ENCODE results near the gene THRA. TPM values are rescaled to one million over a fixed set of nuclear protein-coding genes. Genes with fewer than 3 reads are reported as not detected.

Gene THRA, protein sequence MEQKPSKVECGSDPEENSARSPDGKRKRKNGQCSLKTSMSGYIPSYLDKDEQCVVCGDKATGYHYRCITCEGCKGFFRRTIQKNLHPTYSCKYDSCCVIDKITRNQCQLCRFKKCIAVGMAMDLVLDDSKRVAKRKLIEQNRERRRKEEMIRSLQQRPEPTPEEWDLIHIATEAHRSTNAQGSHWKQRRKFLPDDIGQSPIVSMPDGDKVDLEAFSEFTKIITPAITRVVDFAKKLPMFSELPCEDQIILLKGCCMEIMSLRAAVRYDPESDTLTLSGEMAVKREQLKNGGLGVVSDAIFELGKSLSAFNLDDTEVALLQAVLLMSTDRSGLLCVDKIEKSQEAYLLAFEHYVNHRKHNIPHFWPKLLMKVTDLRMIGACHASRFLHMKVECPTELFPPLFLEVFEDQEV
- total RNA-seq (2014; rRNA removed; shearing (Covaris generic)): 12.6 and 14.8 TPM in 2 replicates
- 8.7 and 9.2 TPM in 2 replicates for polyA plus RNA-seq (2015; cell fraction: cytosol; rRNA removed)
- polyA plus RNA-seq (2015; cell fraction: nucleus; rRNA removed): 7.0 and 8.7 TPM in 2 replicates

DNA sequence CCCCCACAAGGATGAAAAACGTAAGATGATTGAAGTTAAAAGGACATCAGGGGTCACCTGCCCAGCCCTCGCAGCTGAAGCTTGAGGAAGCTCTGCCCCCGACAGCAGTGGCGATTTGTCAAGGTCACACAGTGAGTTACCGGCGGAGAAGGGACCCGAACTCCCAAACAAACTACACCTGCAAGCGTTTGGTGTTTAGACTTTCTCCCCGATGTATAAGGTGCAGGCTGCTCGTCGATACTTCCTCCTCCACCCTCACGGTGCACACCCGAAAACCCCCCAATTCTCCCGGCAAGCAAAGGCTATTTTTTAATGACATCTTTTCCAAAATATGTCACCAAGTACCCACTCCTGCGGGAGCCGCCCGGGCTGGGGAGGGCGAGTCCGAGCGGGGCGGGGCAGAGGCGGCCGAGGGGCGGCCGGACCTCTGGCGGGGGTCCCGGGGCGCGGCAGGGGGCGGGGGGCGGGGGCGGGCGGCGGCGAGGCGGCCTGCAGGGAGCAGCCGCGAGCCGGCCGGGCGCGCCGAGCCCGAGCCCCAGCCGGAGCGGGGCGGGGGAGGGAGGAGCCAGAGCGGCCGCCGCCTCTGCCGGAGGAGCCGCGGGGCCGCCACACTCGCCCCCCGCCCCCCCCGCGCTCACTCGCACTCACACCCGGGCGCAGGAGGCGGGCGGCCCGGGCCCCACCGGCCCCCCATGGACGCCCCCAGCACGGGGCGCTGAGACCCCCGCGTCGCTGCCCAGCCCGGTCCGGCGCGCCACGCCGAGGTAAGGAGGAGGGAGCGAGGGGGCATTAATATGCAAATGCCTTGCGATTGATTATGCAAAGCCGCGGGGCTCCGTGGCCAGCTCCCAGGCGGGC, at the start of gene THRA:
TSS of gene THRA (plus strand) at position 637 of the 858 bp plus-strand sequence. CDS start 11,524 bp downstream, outside the sequence.
- no peak for DNase-seq (ENCODE audit: low read depth)

DNA sequence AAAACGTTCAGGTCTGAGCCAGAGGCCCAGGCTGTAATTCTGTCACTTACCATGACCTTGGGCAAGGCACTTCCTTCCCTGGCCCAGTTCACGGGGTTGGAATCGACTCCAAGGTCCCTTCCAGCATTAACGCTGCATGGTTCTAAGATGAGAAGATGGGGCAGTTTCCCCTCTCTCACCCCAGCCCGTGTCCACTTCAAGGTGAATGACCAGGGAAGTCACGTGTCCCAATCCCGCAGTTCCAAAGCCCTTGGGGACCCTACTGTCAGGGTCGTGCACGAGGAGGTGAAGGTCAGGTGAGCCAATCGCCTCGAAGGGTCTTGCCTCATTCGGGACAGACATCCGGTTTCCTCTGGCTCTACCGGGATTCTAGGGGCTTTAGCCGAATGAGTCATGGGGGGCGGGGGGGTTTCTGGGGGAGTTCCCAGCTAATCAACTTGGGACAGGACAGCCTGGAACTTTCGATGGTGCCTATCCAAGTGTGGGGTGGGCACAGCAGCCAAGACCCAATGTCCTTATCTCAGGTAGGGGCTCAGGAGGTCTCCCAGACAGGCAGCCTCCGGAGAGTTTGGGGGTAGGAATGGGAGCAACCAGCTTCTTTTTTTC, 48.3 kb upstream of the THRA start:
- no peak for DNase-seq (ENCODE audit: low read depth)

DNA sequence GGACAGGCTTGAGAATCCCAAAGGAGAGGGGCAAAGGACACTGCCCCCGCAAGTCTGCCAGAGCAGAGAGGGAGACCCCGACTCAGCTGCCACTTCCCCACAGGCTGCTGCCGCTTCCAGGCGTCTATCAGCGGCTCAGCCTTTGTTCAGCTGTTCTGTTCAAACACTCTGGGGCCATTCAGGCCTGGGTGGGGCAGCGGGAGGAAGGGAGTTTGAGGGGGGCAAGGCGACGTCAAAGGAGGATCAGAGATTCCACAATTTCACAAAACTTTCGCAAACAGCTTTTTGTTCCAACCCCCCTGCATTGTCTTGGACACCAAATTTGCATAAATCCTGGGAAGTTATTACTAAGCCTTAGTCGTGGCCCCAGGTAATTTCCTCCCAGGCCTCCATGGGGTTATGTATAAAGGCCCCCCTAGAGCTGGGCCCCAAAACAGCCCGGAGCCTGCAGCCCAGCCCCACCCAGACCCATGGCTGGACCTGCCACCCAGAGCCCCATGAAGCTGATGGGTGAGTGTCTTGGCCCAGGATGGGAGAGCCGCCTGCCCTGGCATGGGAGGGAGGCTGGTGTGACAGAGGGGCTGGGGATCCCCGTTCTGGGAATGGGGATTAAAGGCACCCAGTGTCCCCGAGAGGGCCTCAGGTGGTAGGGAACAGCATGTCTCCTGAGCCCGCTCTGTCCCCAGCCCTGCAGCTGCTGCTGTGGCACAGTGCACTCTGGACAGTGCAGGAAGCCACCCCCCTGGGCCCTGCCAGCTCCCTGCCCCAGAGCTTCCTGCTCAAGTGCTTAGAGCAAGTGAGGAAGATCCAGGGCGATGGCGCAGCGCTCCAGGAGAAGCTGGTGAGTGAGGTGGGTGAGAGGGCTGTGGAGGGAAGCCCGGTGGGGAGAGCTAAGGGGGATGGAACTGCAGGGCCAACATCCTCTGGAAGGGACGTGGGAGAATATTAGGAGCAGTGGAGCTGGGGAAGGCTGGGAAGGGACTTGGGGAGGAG, 47.5 kb upstream of the THRA start, which contains the start of gene CSF3:
TSS of gene CSF3 (plus strand) at position 436 of the 993 bp plus-strand sequence. CDS start at position 471, 35 bp downstream.
- no peak for DNase-seq (ENCODE audit: low read depth)

DNA sequence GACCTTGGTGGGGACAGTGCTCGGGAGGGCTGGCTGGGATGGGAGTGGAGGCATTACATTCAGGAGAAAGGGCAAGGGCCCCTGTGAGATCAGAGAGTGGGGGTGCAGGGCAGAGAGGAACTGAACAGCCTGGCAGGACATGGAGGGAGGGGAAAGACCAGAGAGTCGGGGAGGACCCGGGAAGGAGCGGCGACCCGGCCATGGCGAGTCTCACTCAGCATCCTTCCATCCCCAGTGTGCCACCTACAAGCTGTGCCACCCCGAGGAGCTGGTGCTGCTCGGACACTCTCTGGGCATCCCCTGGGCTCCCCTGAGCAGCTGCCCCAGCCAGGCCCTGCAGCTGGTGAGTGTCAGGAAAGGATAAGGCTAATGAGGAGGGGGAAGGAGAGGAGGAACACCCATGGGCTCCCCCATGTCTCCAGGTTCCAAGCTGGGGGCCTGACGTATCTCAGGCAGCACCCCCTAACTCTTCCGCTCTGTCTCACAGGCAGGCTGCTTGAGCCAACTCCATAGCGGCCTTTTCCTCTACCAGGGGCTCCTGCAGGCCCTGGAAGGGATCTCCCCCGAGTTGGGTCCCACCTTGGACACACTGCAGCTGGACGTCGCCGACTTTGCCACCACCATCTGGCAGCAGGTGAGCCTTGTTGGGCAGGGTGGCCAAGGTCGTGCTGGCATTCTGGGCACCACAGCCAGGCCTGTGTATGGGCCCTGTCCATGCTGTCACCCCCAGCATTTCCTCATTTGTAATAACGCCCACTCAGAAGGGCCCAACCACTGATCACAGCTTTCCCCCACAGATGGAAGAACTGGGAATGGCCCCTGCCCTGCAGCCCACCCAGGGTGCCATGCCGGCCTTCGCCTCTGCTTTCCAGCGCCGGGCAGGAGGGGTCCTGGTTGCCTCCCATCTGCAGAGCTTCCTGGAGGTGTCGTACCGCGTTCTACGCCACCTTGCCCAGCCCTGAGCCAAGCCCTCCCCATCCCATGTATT, 46.5 kb upstream of the THRA start:
- no peak for DNase-seq (ENCODE audit: low read depth)

DNA sequence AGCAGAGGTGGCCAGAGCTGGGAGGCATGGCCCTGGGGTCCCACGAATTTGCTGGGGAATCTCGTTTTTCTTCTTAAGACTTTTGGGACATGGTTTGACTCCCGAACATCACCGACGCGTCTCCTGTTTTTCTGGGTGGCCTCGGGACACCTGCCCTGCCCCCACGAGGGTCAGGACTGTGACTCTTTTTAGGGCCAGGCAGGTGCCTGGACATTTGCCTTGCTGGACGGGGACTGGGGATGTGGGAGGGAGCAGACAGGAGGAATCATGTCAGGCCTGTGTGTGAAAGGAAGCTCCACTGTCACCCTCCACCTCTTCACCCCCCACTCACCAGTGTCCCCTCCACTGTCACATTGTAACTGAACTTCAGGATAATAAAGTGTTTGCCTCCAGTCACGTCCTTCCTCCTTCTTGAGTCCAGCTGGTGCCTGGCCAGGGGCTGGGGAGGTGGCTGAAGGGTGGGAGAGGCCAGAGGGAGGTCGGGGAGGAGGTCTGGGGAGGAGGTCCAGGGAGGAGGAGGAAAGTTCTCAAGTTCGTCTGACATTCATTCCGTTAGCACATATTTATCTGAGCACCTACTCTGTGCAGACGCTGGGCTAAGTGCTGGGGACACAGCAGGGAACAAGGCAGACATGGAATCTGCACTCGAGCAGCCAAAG, 45.2 kb upstream of the THRA start:
- no peak for DNase-seq (ENCODE audit: low read depth)

DNA sequence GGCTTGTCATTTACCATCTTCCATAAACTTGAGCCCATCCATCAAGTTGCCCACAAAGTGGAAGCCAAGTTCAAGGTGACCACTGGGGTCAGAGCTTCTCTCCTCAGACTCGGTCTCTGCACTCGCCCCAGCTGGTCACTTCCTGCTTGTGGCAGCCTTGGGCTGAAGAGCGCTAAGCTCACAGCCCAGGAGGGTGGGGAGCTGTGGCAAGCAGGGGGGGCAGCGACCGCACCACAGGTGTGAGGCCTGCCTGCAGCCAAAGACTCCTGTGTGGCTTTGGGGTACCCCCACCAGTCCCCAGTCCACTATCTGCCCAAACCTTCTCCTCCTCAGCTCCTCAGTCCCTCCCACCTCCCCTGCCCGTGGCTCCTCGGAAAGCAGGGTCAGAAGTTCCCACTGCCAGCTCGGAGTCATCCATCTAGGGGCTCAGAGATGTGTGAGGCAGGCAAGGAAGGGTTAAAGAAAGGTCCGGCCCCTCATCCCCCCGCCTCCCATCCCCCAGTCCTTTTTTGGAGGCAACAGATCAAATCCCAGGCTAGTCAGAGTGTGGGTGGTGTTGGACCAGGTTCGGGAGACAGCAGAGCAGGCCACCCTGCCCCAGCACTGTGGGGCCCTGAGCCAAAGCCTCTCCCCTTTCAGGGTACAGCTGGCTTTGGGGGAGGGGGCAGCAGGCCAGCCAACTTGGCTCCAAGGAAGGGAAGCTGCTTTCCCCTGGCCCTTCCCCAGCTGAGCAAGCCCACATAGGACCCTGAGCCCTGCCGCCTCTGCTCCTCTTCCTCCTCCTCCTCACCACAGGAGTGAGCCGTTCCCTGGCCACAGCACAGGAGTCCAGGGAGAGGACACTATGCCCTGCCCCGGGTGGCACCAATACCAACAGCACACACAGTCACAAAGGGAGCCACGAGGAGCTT, 44.3 kb upstream of the THRA start:
- no peak for DNase-seq (ENCODE audit: low read depth)

DNA sequence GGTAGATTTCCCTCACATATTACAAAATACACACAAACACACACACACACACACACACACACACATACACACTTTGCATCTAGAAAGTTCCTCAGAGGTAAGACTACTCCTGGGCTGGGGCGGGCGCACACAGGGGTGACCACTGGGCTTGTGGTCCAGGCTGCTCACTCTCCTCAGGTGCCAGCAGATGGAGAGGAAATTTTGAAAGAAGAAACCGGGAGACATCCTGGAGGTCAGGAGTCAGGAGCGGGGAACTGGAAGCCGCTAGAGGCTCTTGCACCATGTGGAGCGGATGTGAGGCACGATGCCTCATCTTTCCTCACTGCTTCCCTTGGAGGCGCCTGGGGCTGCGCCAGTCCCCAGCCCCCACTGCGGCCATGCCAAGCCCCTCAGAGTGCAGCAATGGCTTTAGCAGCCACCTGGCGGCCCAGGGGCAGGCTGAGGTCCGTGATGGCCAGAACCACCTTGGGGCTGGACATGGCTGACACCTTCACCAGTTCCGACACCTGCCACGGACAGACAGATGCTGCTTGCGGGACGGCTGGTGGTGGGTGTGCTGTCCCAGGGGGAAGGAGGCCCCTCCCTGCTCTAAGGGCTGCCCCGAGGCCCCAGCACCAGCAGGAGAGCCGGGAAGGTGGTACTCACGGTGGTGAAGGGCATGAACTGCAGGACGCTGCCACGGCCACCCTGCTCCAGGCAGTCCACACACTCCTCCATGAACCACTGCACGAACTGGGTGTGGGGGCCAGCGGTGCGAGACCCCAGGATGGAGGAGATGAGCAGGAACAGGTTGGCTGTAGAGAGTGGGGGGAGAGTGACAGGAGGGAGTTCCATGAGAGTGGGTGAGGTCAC, 43.4 kb upstream of the THRA start:
- DNase-seq (ENCODE audit: low read depth): peak; percentile 41

DNA sequence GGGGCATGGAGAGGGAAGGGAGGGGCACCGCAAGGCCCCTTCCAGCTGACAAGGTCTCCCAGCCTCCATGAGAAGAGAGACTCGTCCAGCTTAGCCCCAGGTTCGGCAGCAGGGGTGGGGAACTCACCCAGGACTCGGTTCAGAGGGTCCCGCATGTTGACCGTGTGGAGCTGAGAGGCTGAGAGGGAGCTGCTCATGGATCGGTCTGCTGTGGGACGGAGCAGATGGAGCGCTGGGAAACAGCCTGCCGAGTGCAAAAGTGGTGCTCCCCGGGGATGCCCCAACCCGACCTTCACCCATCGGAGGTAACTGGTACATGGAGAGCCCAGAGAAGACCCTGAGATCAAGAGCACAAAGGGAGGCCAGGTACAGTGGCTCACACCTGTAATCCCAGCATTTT, 42.6 kb upstream of the THRA start:
- no peak for DNase-seq (ENCODE audit: low read depth)

DNA sequence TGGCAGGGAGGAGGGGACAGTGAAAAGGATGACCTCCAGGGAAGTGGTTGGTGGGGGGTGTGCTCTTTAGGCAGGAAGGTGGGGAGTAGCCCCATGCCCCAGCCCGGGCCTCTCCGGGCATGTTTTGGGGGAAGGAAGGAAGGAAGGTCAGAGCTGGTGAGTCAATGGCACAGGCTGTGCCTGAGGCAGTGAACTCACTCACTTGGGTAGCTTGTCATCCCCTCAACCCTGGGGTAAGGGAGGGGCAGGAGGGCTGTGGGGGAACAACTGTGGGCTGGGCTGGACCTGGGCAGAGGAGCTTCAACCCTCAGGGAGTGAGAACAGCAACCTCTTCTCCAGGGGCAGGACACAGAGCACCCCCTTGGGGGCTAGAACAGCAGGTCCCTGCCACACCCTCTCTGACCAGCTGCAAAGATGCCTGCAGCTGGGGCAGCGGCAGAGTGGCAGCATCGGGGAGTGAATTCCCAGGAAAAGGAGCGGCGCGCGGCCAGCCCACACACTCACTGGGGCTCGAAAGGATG, 41.3 kb upstream of the THRA start:
- DNase-seq (ENCODE audit: low read depth): peak; percentile 97

DNA sequence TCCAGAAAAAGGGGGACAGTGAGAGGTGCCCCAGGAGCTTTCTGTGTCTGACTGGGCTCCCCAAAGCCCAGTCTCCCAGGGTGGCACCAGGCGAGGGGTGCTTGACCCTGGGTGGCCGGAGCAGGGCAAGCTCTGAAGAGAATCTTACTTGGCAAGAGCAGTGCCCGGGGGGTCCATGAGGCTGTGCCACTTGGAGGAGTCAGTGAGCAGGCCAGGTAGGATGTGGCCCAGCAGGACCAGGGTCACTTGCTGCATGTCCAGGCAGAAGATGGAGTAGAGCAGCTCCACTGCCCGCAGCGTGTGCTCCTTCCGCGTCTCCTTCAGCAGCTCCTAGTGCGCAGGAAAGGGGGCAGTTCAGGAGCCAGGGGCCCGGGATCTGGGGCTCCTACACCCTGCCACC, 40.3 kb upstream of the THRA start:
- no peak for DNase-seq (ENCODE audit: low read depth)

DNA sequence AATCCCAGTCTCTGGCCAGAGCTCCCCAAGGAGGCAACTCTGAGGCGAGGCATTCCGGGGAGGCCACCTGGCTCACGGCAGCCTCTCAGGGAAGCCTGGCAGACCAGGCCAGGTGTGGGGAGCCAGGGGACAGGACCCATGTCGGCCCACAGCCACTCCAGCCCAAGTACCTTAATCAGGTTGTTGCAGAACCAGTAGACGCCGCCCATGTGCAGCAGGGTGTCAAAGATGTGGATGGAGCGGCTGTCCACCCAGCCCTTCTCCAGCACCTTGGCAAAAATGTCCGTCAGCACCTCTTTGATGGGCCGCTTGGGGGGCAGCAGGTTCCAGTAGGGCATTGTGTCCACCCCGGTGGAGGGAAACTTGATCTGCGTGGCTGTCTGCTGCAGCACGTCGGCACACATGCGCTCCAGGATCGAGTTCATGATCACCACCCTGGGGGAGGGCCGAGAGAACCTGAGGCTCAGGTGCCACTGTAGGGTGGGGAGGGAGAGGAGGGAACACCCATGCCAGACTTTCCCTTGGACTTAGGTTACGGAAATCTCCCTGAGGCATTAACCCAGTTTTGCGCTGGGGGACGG, 39.7 kb upstream of the THRA start:
- DNase-seq (ENCODE audit: low read depth): no peak

DNA sequence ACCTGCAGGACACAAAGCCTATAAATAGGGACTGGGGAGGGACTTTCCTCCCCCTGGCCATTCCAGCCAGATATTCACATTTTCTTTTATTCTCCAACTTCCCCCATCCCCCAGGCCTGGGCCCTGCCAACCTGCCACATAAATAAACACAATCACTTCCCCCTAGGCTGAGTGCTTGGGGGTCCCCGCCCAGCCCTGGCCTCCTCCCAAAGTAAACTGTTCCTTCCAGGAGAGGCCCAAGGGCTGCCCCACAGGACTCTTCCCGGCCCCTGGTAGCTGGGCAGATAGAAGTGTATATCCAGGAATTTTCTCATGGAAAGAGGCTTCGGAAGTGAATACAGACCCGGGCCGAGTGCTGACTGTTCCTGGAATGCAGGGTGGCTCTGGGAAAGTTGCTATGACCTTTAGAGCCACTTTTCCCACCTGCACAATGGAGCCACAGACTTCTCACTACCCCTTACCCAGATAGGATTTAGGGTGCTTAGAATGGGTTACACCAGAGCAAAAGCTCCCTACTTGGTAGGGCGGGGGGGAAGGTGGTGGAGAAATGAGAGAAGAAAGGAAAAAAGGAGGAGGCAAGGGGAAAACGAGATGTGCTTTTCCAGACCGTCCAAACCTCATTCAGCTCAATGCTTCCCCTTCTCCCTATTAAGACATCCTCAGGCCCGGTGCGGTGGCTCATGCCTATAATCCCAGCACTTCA, 39.0 kb upstream of the THRA start:
- DNase-seq (ENCODE audit: low read depth): peak; percentile 49

DNA sequence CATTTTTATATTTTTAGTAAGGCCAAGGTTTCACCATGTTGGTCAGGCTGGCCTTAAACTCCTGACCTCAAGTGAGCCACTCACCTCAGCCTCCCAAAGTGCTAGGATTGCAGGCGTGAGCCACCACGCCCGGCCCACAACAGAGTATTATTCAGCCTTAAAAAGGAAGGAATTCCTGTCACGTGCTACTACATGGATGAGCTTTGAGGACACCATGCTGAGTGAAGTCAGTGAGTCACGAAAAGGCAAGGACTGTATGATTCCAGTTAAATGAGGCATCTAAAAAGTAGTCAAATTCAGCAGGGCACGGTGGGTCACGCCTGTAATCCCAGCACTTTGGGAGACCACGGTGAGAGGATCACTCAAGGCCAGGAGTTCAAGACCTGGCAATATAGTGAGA, 37.9 kb upstream of the THRA start:
- DNase-seq (ENCODE audit: low read depth): peak; percentile 63

DNA sequence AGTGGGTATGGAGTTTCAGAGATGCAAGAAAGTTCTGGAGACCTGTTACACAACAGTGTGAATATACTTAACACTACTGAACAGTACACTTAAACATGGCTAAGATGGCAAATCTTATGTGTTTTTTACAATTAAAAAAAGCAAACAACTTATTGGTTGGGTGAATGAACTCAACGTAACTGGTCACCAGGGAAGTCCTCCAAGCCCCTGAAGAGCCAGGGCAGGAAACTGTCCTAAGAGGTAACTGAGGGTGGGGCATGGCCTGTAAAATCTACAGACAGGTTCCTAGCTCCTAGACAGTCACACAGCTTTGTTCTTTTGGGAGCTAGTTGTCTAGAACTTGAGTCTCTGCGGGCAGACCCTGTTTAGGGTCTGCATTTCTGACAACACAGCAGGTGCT, 37.2 kb upstream of the THRA start:
- no peak for DNase-seq (ENCODE audit: low read depth)

Measured in HT1080 (cell line).